HepG2 (cell line): ENCODE data around the gene ANKRD40. TPM values are rescaled to one million over a fixed set of nuclear protein-coding genes. Genes with fewer than 3 reads are reported as not detected.

Experiments
- ATF2 ChIP-seq: sonication (generic); formaldehyde crosslinking; IDR thresholded peaks from 2 replicates; pipeline ENCODE4 v1.4.0; 2020; ENCODE audit warnings: missing genetic modification reagents
- CEBPB ChIP-seq: IDR thresholded peaks from 2 replicates; pipeline ENCODE4 v1.6.1; 2011; ENCODE audit warnings: low read depth, low read length, improper control_type of control experiment, borderline replicate concordance
- ESRRA ChIP-seq: sonication (generic); formaldehyde crosslinking; IDR thresholded peaks from 2 replicates; pipeline ENCODE4 v1.5.1; 2020; ENCODE audit warnings: mild to moderate bottlenecking, low read depth, missing genetic modification reagents
- FOXP1 ChIP-seq, 2 experiments: fragments of 450-650 bp in 1 of 2; IDR thresholded peaks; 2 replicates each; pipeline ENCODE4 v1.6.1; 2017 to 2018; ENCODE audit warnings: antibody characterized with exemption in 1 of 2
- HDAC1 ChIP-seq: sonication (generic); formaldehyde crosslinking; IDR thresholded peaks from 2 replicates; pipeline ENCODE4 v1.5.1; 2020; ENCODE audit warnings: mild to moderate bottlenecking, missing genetic modification reagents
- NR2F2 ChIP-seq: IDR thresholded peaks from 2 replicates; pipeline ENCODE4 v1.6.1; 2012; ENCODE audit warnings: low read depth, inconsistent platforms, borderline replicate concordance
- POLR2AphosphoS5 ChIP-seq: IDR thresholded peaks from 2 replicates; pipeline ENCODE4 v1.6.1; 2012; ENCODE audit warnings: low read depth, low read length
- SATB2 ChIP-seq: sonication (generic); formaldehyde crosslinking; IDR thresholded peaks from 2 replicates; pipeline ENCODE4 v1.5.0; 2020; ENCODE audit warnings: missing genetic modification reagents
- ZNF563 ChIP-seq: sonication (generic); formaldehyde crosslinking; IDR thresholded peaks from 2 replicates; pipeline ENCODE4 v1.8.0; 2022; ENCODE audit warnings: mild to moderate bottlenecking, moderate library complexity, missing genetic modification reagents
- polyA plus RNA-seq, 8 experiments: library from polyadenylated mRNA; depleted of rRNA in 3 of 8; stranded (reverse) in 7 of 8; unstranded in 1 of 8; fragments of >200 nt; fragmentation: Illumina TruSeq in 4 of 8; extraction: Trizol in 4 of 8; gene quantifications; 2 replicates each; pipeline versions ENCODE4 v1.2.1 to v1.2.3, GENCODE V29; 2011 to 2016; ENCODE audit warnings: low read depth in 4 of 8, missing spikeins in 1 of 8, mixed read lengths in 1 of 8; ENCODE audit not compliant: insufficient read depth in 1 of 8
- total RNA-seq, 5 experiments: library from RNA; depleted of rRNA; stranded (reverse); fragments of >200 nt; fragmentation: Illumina TruSeq; extraction: Trizol; gene quantifications; 2 replicates each; pipeline ENCODE4 v1.2.3, GENCODE V29; 2016; ENCODE audit warnings: low read depth in 1 of 5
- TF ChIP-seq, protein P1 (sequence below): sonication (generic); formaldehyde crosslinking; IDR thresholded peaks from 2 replicates; pipeline ENCODE4 v1.5.1; 2020; ENCODE audit warnings: mild to moderate bottlenecking, missing genetic modification reagents, moderate library complexity
- TF ChIP-seq, protein P2 (sequence below): sonication (generic); formaldehyde crosslinking; IDR thresholded peaks from 2 replicates; pipeline ENCODE4 v1.4.0; 2020; ENCODE audit warnings: missing genetic modification reagents

The ANKRD40 gene
- total and polyA plus RNA-seq, 2 of the 13 experiments (the other 11 are each of a cell fraction or from before 2014, with no cell fraction given), result 35.0 to 46.4 TPM

GRCh38 chr17:50679008-50679544 is 28.6 kb downstream of the ANKRD40 start (continued):
- TF ChIP-seq HDAC1 (CRISPR knock-in tag) (0 out of 2 replicates have a peak, but pooled peaks have one; percentile 21), ZNF563 (CRISPR knock-in tag) (no peak), CEBPB (no peak), FOXP1 (IDR thresholded peaks at IDR 0.05) (no peak), FOXP1 (CRISPR knock-in tag; IDR thresholded peaks at IDR 0.05) (no peak), POLR2AphosphoS5 (no peak), ATF2 (peak; percentile 48; the same call in 1 of the 2 replicates), NR2F2 (peak; percentile 83), SATB2 (CRISPR knock-in tag) (no peak), ESRRA (CRISPR knock-in tag) (peak; percentile 40; the same call in 1 of the 2 replicates)
- TF ChIP-seq, protein P1, sequence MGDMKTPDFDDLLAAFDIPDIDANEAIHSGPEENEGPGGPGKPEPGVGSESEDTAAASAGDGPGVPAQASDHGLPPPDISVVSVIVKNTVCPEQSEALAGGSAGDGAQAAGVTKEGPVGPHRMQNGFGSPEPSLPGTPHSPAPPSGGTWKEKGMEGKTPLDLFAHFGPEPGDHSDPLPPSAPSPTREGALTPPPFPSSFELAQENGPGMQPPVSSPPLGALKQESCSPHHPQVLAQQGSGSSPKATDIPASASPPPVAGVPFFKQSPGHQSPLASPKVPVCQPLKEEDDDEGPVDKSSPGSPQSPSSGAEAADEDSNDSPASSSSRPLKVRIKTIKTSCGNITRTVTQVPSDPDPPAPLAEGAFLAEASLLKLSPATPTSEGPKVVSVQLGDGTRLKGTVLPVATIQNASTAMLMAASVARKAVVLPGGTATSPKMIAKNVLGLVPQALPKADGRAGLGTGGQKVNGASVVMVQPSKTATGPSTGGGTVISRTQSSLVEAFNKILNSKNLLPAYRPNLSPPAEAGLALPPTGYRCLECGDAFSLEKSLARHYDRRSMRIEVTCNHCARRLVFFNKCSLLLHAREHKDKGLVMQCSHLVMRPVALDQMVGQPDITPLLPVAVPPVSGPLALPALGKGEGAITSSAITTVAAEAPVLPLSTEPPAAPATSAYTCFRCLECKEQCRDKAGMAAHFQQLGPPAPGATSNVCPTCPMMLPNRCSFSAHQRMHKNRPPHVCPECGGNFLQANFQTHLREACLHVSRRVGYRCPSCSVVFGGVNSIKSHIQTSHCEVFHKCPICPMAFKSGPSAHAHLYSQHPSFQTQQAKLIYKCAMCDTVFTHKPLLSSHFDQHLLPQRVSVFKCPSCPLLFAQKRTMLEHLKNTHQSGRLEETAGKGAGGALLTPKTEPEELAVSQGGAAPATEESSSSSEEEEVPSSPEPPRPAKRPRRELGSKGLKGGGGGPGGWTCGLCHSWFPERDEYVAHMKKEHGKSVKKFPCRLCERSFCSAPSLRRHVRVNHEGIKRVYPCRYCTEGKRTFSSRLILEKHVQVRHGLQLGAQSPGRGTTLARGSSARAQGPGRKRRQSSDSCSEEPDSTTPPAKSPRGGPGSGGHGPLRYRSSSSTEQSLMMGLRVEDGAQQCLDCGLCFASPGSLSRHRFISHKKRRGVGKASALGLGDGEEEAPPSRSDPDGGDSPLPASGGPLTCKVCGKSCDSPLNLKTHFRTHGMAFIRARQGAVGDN (CRISPR knock-in tag), result peak; percentile 43; the same call in 1 of the 2 replicates
- TF ChIP-seq, protein P2, sequence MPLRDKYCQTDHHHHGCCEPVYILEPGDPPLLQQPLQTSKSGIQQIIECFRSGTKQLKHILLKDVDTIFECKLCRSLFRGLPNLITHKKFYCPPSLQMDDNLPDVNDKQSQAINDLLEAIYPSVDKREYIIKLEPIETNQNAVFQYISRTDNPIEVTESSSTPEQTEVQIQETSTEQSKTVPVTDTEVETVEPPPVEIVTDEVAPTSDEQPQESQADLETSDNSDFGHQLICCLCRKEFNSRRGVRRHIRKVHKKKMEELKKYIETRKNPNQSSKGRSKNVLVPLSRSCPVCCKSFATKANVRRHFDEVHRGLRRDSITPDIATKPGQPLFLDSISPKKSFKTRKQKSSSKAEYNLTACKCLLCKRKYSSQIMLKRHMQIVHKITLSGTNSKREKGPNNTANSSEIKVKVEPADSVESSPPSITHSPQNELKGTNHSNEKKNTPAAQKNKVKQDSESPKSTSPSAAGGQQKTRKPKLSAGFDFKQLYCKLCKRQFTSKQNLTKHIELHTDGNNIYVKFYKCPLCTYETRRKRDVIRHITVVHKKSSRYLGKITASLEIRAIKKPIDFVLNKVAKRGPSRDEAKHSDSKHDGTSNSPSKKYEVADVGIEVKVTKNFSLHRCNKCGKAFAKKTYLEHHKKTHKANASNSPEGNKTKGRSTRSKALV (CRISPR knock-in tag), result no peak
